NCI-H526 (cell line): ENCODE measurements around the gene ZNF17.
A peak's percentile ranks its signal among the peaks of the same experiment; 100 is the strongest.

Experiments used
- DNase-seq, 2 experiments: peaks; one replicate each; lab custom pipeline; 2025; lab: John Stamatoyannopoulos, UW

Gene ZNF17

GRCh38 chr19:57434386-57435061 is 23.6 kb downstream of the ZNF17 start:
- DNase-seq = peak in 1 of 2 experiments; percentile 28

DNA sequence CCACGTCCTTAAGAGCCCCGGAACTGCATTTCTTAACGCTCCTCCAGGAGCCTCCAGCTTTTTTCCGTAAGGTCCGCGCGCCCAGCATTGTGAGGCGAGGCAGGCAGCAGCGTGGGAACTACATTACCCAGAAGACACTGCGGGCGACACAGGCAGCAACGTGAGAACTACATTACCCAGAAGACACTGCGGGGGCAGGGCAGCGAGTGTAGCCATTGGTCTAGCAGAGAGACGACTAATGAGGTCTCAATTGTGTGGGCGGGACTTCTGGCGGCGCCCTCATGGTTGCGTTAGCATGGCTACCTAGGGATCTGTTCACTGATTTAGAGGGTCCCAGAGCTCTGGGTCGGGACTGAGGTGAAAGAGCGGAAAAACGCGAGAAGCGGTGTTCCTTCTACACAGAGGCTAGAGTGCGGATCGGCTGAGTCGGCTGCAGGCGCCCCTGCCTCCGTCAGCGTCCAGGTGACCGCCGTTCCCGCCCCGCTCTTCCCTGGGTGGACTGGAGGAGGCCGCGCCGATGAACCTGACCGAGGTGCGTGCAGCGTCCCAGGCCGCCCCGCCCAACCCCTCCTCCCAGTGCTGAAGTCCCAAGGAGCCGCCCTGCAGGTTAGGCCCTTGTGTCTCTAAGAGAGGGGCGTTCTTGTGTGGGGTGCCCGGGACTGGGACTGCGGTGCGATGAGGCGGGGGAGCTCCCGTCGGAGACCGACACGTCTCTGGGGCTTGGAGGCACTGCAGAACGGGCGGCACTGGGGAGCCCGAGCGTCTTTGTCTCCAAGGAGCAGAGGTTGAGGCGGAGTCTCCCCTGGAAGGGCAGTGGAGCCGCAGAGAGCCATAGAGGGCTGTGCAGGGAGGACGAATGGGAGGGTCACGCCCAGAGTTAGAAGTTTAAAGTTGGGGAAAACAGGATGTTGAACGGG is 24.4 kb downstream of the ZNF17 start, which contains the start of gene ZNF749:
TSS of gene ZNF749 (plus strand) at position 264 of the 917 bp plus-strand sequence. CDS start at position 518, 254 bp downstream.
- peak; percentile 97 to 99 for DNase-seq

DNA sequence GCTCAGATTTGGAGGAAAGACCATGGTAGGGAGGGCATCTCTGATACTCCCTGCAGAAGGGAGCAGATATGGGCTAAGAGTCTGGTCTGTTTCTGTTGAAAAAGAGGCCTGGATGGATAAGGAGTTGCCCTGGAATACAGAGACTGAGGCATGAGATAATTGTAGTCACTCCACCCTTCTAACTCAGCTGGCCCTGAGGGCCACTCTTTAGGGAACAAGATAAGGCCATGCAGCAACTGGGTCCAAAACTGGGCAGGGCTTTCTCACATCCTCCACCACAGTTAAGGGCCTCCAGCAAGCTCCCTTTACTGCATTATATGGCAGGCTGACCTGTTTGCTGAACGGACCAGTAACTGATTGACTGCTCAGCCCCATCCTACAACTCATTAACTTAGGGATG is 25.5 kb downstream of the ZNF17 start:
- no peak for DNase-seq

DNA sequence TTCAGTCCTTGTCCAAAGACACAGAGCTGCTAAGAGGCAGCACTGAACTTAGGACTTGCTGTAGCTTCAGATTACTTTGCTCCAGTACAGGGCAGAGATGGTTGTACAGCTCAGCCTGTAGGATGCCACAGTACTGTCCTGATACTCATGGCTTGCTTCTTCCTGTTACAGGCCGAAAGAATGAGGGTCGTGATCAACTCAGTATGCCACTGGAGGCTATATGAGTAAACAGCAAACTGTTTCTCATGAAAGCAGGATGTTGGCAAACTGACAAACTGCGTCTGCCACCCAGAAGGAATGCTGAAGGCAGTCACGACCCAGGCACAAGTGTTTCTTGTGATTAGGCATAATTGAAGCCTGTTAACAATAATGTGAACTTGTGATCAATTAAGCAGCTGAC is 27.0 kb downstream of the ZNF17 start:
- no peak for DNase-seq

- DNase-seq = no peak
Observed at GRCh38 chr19:57438925-57439324, 28.0 kb downstream of the ZNF17 start.

DNA sequence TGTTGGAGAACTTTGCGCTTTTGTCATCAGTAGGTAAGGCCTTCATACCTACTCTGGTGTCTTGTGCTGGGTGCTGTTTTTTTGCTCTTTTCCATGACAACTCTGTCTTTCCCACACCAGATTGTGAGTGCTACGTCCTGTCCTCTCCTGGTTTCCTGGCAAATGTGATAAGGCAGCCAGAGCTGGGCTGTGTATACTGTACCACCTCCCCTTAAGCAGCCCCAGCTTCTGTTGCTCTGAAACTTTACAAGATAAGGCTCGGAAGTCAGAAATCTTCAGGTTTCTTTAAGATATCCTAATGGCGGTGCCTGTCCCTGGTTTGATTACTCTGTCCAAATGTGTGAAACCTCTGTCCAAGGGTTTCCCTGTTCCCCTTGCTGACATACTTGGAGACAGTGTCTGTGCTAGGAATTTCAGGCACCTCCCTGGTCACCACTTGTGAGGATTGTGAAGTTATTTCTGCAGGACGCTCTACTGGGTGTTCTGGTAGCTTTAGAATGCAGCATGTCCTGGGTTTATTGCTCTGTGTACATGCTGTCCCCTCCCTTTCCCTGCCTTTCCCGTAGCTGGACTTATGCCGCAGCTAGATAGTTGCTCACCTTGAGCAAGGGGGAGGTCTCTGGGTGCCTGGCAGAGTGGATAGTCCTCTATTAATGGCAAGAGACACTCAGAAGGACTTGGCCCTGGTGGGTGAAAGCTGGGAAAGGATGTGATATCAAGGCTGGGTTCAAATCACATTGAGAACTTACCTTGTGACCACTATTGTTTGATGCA is 31.2 kb downstream of the ZNF17 start:
- DNase-seq = no peak

GRCh38 chr19:57443121-57443696 is 32.2 kb downstream of the ZNF17 start:
- no peak for DNase-seq

DNA sequence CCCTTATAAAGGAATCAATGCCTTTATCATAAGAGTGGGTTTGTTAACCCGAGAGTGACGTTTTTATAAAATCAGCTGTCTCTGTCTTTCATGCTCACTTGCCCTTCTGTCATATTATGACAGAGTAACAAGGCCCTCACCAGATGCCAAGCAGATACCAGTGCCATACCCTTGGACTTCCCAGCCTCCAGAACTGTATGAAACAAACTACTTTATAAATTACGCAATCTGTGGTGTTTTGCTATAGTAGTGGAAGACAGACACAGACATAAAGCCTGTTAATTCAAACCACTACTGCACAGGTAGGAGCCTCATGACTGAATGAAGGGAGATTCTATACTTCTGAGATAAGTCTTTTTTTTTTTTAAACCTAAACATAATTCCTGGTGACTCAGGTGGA is 41.3 kb downstream of the ZNF17 start:
- DNase-seq = no peak

- DNase-seq = peak in 1 of 2 experiments; percentile 32
Observed at GRCh38 chr19:57465680-57466381, 54.9 kb downstream of the ZNF17 start.

DNA sequence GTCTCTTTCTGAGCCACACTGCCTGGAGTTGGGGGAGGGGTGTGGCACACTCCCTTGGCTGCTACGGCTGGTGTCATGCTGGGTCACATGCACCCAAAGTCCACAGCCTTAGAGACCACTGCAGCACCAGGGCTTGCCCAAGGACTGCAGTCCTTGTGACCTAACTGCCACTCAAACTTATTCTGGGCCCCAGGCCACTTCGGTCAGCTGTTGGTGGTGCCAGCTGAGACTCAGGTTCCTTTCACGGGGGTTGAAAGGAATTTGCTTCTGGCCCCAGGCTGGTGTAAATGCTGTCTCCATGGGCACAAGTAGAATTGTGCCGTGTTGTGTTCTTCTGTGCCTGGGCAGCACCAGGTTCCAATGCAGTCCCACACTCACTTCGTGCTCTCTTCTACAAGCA is 55.5 kb downstream of the ZNF17 start:
- no peak for DNase-seq
